WTC11 (cell line): ENCODE data around the gene SH3YL1.

Experiments used
- CTCF ChIP-seq: fragments of 200-600 bp; IDR thresholded peaks from 2 replicates; pipeline ENCODE4 v1.8.0; 2022; ENCODE audit warnings: antibody characterized with exemption
- ESRRA ChIP-seq: sonication (generic); formaldehyde crosslinking; IDR thresholded peaks from 2 replicates; pipeline ENCODE4 v1.8.1; 2022; ENCODE audit warnings: mild to moderate bottlenecking, missing genetic modification reagents, borderline replicate concordance

- TF ChIP-seq CTCF, result no peak
- TF ChIP-seq ESRRA (CRISPR knock-in tag), result no peak
These were observed 4.9 kb downstream of the SH3YL1 start for GRCh38 chr2:258933-259332.
